Fibroblast of mammary gland (primary cell): ENCODE measurements around the gene CERS4.

Experiments
- DNase-seq: peaks from one replicate; pipeline ENCODE4 v3.0.0-alpha.2; 2010; ENCODE audit warnings: low read depth
- H3K4me3 ChIP-seq: 2 replicates; pipeline ENCODE4 v1.5.1; 2011; ENCODE audit warnings: low read depth, mild to moderate bottlenecking, low read length, moderate library complexity; ENCODE audit not compliant: control insufficient read depth
- CTCF ChIP-seq: conservative IDR thresholded peaks from 2 replicates; pipeline ENCODE4 v1.5.1; 2011; ENCODE audit warnings: low read depth, low read length, inconsistent platforms; ENCODE audit not compliant: control insufficient read depth, insufficient read depth

CERS4 gene

GRCh38 chr19:8238251-8238650, 29.1 kb downstream of the CERS4 start:
- no peak for TF ChIP-seq CTCF
- no peak overlapping the region for H3K4me3 ChIP-seq
- DNase-seq: no peak

- H3K4me3 ChIP-seq: no peak overlapping the region
- TF ChIP-seq CTCF: no peak
These were observed 30.5 kb downstream of the CERS4 start for GRCh38 chr19:8239528-8240273.

GRCh38 chr19:8240274-8241229, 31.4 kb downstream of the CERS4 start:
- no peak overlapping the region for H3K4me3 ChIP-seq
- DNase-seq: peak; percentile 93
- no peak for TF ChIP-seq CTCF

More at GRCh38 chr19:8239528-8240273, 30.5 kb downstream of the CERS4 start:
- DNase-seq: no peak

- DNase-seq: no peak
- no peak for TF ChIP-seq CTCF
- H3K4me3 ChIP-seq: no peak overlapping the region
These were observed 32.5 kb downstream of the CERS4 start for GRCh38 chr19:8241646-8242045.

GRCh38 chr19:8242211-8242821, 33.1 kb downstream of the CERS4 start:
- no peak for DNase-seq
- TF ChIP-seq CTCF: no peak
- no peak overlapping the region for H3K4me3 ChIP-seq

GRCh38 chr19:8243146-8243545, 34.0 kb downstream of the CERS4 start:
- no peak for DNase-seq
- no peak overlapping the region for H3K4me3 ChIP-seq
- TF ChIP-seq CTCF: no peak
